Activated naive CD8-positive, alpha-beta T cell treated with anti-CD3 and anti-CD28 coated beads, Interleukin-2, amount 50 U/mL, for 16 hours (primary cell): ENCODE results near the gene RSPH4A.
A peak's percentile ranks its signal among the peaks of the same experiment; 100 is the strongest.
"Not testable (repeated sequence)": the region's sequence is repeated elsewhere in the genome, so short reads cannot be mapped to it uniquely, and the experiment has no call there.

Experiments used
- DNase-seq: peaks from one replicate; pipeline ENCODE4 v3.0.0-alpha.2; 2020; ENCODE audit warnings: low read depth, low spot score

Gene RSPH4A

GRCh38 chr6:116625872-116626271 is 9.6 kb downstream of the RSPH4A start:
- no peak for DNase-seq

- DNase-seq = no peak
These were observed 13.3 kb downstream of the RSPH4A start for GRCh38 chr6:116629563-116629981.

- DNase-seq = no peak
These were observed 15.2 kb downstream of the RSPH4A start for GRCh38 chr6:116631379-116631990.

GRCh38 chr6:116633685-116634084 is 17.4 kb downstream of the RSPH4A start:
- DNase-seq = no peak

GRCh38 chr6:116648156-116648555 is 31.9 kb downstream of the RSPH4A start:
- no peak for DNase-seq

GRCh38 chr6:116649129-116649528 is 32.9 kb downstream of the RSPH4A start:
- DNase-seq = no peak

- DNase-seq = no peak
These were observed 35.6 kb downstream of the RSPH4A start for GRCh38 chr6:116651916-116652315.

GRCh38 chr6:116661594-116661993 is 45.3 kb downstream of the RSPH4A start:
- DNase-seq = no peak

GRCh38 chr6:116662202-116662601 is 45.9 kb downstream of the RSPH4A start:
- DNase-seq = no peak

GRCh38 chr6:116663308-116663707 is 47.0 kb downstream of the RSPH4A start:
- no peak for DNase-seq

GRCh38 chr6:116664169-116664568 is 47.9 kb downstream of the RSPH4A start:
- DNase-seq = not testable (repeated sequence)

GRCh38 chr6:116665464-116665863 is 49.2 kb downstream of the RSPH4A start:
- no peak for DNase-seq

GRCh38 chr6:116666869-116667268 is 50.6 kb downstream of the RSPH4A start:
- no peak for DNase-seq

- no peak for DNase-seq
These were observed 51.3 kb downstream of the RSPH4A start for GRCh38 chr6:116667623-116668022.

- no peak for DNase-seq
These were observed 56.0 kb downstream of the RSPH4A start for GRCh38 chr6:116672306-116672705.

GRCh38 chr6:116676021-116676420 is 59.7 kb downstream of the RSPH4A start:
- DNase-seq = no peak

GRCh38 chr6:116680880-116681672 is 64.8 kb downstream of the RSPH4A start, which contains the start of gene KPNA5:
Gene KPNA5, plus strand, starts transcription at chr6:116681211. Its CDS starts 124 bp downstream, at chr6:116681335.
- DNase-seq = peak; percentile 86

GRCh38 chr6:116682334-116682712 is 66.0 kb downstream of the RSPH4A start:
- no peak for DNase-seq
